AG09309 (cell line): ENCODE results near the gene RIOK1.
"Not testable (repeated sequence)": the region's sequence is repeated elsewhere in the genome, so short reads cannot be mapped to it uniquely, and the experiment has no call there.

Experiments
- DNase-seq: peaks from one replicate; pipeline ENCODE4 v3.0.0-alpha.2; 2010; ENCODE audit warnings: low read depth
- H3K4me3 ChIP-seq: 2 replicates; pipeline ENCODE4 v1.5.1; 2011; ENCODE audit warnings: mild to moderate bottlenecking, low read depth, low read length, moderate library complexity; ENCODE audit not compliant: control insufficient read depth
- CTCF ChIP-seq: IDR thresholded peaks from 2 replicates; pipeline ENCODE4 v1.5.1; 2011; ENCODE audit warnings: mild to moderate bottlenecking, low read depth, low read length, inconsistent platforms; ENCODE audit not compliant: insufficient read depth, control insufficient read depth; ENCODE audit errors: missing control alignments

The RIOK1 gene

GRCh38 chr6:7446619-7447325 is 57.2 kb downstream of the RIOK1 start:
- no peak for DNase-seq
- no peak for TF ChIP-seq CTCF

GRCh38 chr6:7448232-7448631 is 58.6 kb downstream of the RIOK1 start:
- DNase-seq, result no peak
- no peak for TF ChIP-seq CTCF
- no peak overlapping the region for H3K4me3 ChIP-seq

More at GRCh38 chr6:7446619-7447325, 57.2 kb downstream of the RIOK1 start:
- H3K4me3 ChIP-seq, result no peak overlapping the region

- DNase-seq, result no peak
- H3K4me3 ChIP-seq, result no peak overlapping the region
- no peak for TF ChIP-seq CTCF
These were observed 59.4 kb downstream of the RIOK1 start for GRCh38 chr6:7449018-7449417.

- no peak for DNase-seq
- TF ChIP-seq CTCF, result no peak
- no peak overlapping the region for H3K4me3 ChIP-seq
These were observed 61.7 kb downstream of the RIOK1 start for GRCh38 chr6:7451326-7451725.

GRCh38 chr6:7452898-7453297 is 63.3 kb downstream of the RIOK1 start:
- TF ChIP-seq CTCF, result no peak
- no peak for DNase-seq
- H3K4me3 ChIP-seq, result no peak overlapping the region

- no peak overlapping the region for H3K4me3 ChIP-seq
- DNase-seq, result no peak
- TF ChIP-seq CTCF, result no peak
These were observed 65.2 kb downstream of the RIOK1 start for GRCh38 chr6:7454696-7455358.

- DNase-seq, H3K4me3 ChIP-seq: not testable (repeated sequence)
These were observed 66.7 kb downstream of the RIOK1 start for GRCh38 chr6:7456302-7456701.
